ENCODE measurements around the gene NAA38.

DNA sequence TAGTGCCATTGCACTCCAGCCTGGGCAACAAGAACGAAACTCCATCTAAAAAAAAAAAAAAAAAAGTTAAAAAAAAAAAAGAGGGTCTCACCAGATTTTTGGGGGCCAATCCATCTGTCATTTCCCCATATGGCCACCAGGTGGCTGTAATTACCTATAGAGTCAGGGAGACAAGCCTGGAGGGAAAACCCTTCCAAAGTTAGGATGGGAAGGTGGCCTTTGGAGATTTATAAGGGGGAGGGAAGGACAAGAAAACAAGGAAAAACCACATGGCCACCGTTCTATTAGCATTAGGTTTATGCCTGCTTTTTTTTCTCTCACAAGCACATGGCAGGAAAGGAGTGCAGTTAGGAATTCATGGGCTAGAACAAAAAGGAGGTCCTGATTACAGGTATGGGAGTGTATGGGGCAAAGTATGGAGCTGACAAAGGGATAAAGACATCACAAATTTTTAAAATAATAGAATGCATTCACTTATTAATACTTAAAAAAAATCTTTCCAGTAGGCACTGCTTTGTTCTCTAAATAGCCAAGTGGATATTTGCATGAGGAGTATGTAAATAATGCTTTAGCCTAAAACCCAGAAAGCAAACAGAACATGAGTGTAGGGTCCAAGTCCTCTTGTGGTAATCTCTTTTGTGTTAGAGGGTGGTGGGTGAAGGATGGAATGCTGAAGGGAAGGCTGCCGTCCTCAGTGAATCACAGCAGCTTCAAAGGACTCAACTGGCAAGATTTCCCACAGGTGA, 5.5 kb upstream of the NAA38 start:
- TF ChIP-seq CTCF (conservative IDR thresholded peaks at IDR 0.05; ENCODE audit: low read depth in 2 of 2) (peak; percentile 79 to 84), ZNF114 (CRISPR knock-in tag; IDR thresholded peaks at IDR 0.05) (no peak), EZH2phosphoT487 (IDR thresholded peaks at IDR 0.05; ENCODE audit: unreplicated experiment) (no peak), EZH2 (IDR thresholded peaks at IDR 0.05; ENCODE audit: low read depth, unreplicated experiment) (no peak)
